ENCODE data around the gene PRR36. TPM values are rescaled to one million over a fixed set of nuclear protein-coding genes. Genes with fewer than 3 reads are reported as not detected.
"Not testable (repeated sequence)": the region's sequence is repeated elsewhere in the genome, so short reads cannot be mapped to it uniquely, and the experiment has no call there.

The PRR36 gene
- total RNA-seq, 1 experiment from 2014 or later, result 0.03 TPM

GRCh38 chr19:7902796-7903243 is 28.6 kb upstream of the PRR36 start:
- in situ Hi-C loops (cut with HindIII; ENCODE audit: low sequenced_read_pairs), result no loop called here

GRCh38 chr19:7901337-7901736 is 27.1 kb upstream of the PRR36 start:
- no peak for DNase-seq (ENCODE audit: low spot score)

More at GRCh38 chr19:7902796-7903243, 28.6 kb upstream of the PRR36 start:
- DNase-seq (ENCODE audit: low spot score), result no peak

GRCh38 chr19:7900931-7901330 is 26.7 kb upstream of the PRR36 start:
- in situ Hi-C loops (cut with HindIII; ENCODE audit: low sequenced_read_pairs), result no loop called here

More at GRCh38 chr19:7901337-7901736, 27.1 kb upstream of the PRR36 start:
- in situ Hi-C loops (cut with HindIII; ENCODE audit: low sequenced_read_pairs), result no loop called here

GRCh38 chr19:7900401-7900870 is 26.2 kb upstream of the PRR36 start:
- in situ Hi-C loops (cut with HindIII; ENCODE audit: low sequenced_read_pairs), result no loop called here
- no peak for DNase-seq (ENCODE audit: low spot score)

More at GRCh38 chr19:7900931-7901330, 26.7 kb upstream of the PRR36 start:
- DNase-seq (ENCODE audit: low spot score), result no peak

- DNase-seq (ENCODE audit: low spot score), result no peak
- in situ Hi-C loops (cut with HindIII; ENCODE audit: low sequenced_read_pairs), result no loop called here
These were observed 25.7 kb upstream of the PRR36 start for GRCh38 chr19:7899751-7900378.

- DNase-seq (ENCODE audit: low spot score), result no peak
- in situ Hi-C loops (cut with HindIII; ENCODE audit: low sequenced_read_pairs), result no loop called here
These were observed 24.8 kb upstream of the PRR36 start for GRCh38 chr19:7898967-7899366.

GRCh38 chr19:7897292-7897691 is 23.1 kb upstream of the PRR36 start:
- in situ Hi-C loops (cut with HindIII; ENCODE audit: low sequenced_read_pairs), result no loop called here
- DNase-seq (ENCODE audit: low spot score), result no peak

GRCh38 chr19:7895565-7895964 is 21.4 kb upstream of the PRR36 start:
- no peak for DNase-seq (ENCODE audit: low spot score)
- in situ Hi-C loops (cut with HindIII; ENCODE audit: low sequenced_read_pairs), result no loop called here

GRCh38 chr19:7894612-7895309 is 20.6 kb upstream of the PRR36 start:
- in situ Hi-C loops (cut with HindIII; ENCODE audit: low sequenced_read_pairs), result no loop called here
- DNase-seq (ENCODE audit: low spot score), result no peak

GRCh38 chr19:7893362-7894101 is 19.3 kb upstream of the PRR36 start:
- in situ Hi-C loops (cut with HindIII; ENCODE audit: low sequenced_read_pairs); DNase-seq (ENCODE audit: low spot score): not testable (repeated sequence)

GRCh38 chr19:7888826-7889217 is 14.6 kb upstream of the PRR36 start:
- DNase-seq (ENCODE audit: low spot score), result no peak
- in situ Hi-C loops (cut with HindIII; ENCODE audit: low sequenced_read_pairs), result no loop called here

GRCh38 chr19:7888145-7888825 is 14.1 kb upstream of the PRR36 start, which contains the start of gene LRRC8E:
TSS of gene LRRC8E (plus strand) at chr19:7888510. CDS start at chr19:7895604, 7,094 bp downstream.
- DNase-seq (ENCODE audit: low spot score), result no peak
- in situ Hi-C loops (cut with HindIII; ENCODE audit: low sequenced_read_pairs), result no loop called here

- in situ Hi-C loops (cut with HindIII; ENCODE audit: low sequenced_read_pairs), result no loop called here
- no peak for DNase-seq (ENCODE audit: low spot score)
These were observed 13.4 kb upstream of the PRR36 start for GRCh38 chr19:7887408-7888144.

- in situ Hi-C loops (cut with HindIII; ENCODE audit: low sequenced_read_pairs), result no loop called here
- DNase-seq (ENCODE audit: low spot score), result no peak
These were observed 11.6 kb upstream of the PRR36 start for GRCh38 chr19:7885818-7886217.

GRCh38 chr19:7883796-7884570 is 9.8 kb upstream of the PRR36 start:
- DNase-seq (ENCODE audit: low spot score), result no peak
- in situ Hi-C loops (cut with HindIII; ENCODE audit: low sequenced_read_pairs), result no loop called here

- DNase-seq (ENCODE audit: low spot score), result no peak
- in situ Hi-C loops (cut with HindIII; ENCODE audit: low sequenced_read_pairs), result no loop called here
These were observed 8.9 kb upstream of the PRR36 start for GRCh38 chr19:7883105-7883504.

- no peak for DNase-seq (ENCODE audit: low spot score)
- in situ Hi-C loops (cut with HindIII; ENCODE audit: low sequenced_read_pairs), result no loop called here
These were observed 7.7 kb upstream of the PRR36 start for GRCh38 chr19:7881910-7882309.

GRCh38 chr19:7879836-7880235 is 5.6 kb upstream of the PRR36 start:
- in situ Hi-C loops (cut with HindIII; ENCODE audit: low sequenced_read_pairs), result no loop called here
- DNase-seq (ENCODE audit: low spot score), result no peak

Data from G401 (cell line).